ENCODE results near the gene ZNF654.
"Not testable (repeated sequence)": the region's sequence is repeated elsewhere in the genome, so short reads cannot be mapped to it uniquely, and the experiment has no call there.

ZNF654 gene

DNA sequence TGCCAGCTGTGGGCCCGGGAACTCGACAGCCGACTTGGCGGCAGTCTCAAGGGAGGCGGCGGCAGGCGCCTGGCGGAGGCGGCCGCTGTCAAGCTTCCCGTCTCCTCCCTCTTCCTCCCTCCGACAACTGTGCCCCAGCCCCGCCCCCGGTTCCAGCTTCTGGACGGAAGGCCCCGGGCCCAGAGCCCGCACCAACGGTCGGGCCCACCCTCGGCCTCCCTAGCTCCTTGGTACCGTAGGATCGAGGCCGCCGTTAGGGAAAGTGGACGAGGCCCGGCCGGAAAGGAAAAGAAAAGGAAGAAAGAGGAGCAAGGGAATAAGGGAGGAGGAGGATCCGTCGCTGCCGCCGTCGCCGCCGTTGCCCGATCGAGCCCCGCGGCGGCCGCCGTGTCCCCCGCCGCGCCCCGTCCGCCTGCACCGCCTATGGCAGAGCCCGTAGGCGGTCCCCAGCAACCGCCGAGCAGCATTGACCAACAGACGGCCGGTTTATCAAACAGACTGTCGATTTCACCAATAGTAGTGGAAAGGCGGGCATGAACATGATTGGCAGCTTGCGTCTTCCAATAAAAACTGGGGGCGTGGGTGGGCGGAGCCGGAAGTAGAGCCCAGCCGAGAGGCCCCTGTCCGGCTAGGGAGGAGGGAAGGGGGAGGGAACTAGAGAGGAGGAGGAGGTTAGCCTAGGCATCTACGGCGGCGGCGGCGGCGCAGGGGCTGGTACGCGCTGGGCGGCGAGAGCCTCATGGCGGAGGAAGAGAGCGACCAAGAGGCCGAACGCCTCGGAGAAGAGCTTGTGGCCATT is at the start of gene ZNF654, which contains the start of gene CGGBP1:
TSS of gene ZNF654 (plus strand) at position 675 of the 799 bp plus-strand sequence. CDS start at position 740, 65 bp downstream.
TSS of gene CGGBP1 (minus strand) at position 425 of the 799 bp plus-strand sequence. CDS start 3,029 bp downstream, outside the sequence.
- DNase-seq (ENCODE audit: low read depth) = peak; percentile 99

DNA sequence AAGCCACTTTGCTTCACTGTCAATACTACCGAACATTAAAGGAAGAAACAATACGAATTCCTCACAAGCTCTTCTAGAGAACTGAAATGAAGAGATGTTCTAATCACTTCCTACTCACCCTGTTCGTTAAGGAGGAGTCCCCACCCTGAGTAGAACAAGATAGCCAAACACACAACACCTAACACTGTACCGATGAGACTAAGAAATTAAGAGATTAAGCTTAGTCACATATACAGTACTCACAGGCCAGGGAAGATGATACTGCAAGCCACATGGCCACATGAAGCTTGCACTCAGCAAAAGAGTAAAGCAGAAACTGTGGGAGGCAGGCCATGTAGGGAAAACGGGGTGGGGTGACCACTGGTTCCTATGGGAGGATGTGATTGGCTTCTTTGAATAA is 48.2 kb upstream of the ZNF654 start:
- DNase-seq (ENCODE audit: low read depth) = no peak

DNA sequence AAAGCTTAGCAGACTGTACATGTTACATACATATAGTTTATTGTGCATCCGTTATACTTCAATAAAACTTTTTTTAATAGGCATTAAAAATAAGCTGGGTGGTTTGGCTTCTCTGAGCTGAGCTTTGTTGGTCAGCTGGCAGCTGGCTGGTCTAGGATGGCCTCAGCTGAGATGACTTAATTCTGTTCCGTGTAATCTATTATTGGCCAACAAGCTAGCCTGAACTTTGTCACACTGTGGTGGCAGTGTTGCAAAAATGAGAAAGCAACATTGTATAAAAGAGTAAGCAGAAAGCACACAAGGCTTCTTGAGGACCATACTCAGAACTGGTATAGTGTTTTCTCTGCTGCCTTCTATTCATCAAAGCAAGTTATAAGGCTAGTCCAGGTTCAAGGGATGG is 45.5 kb upstream of the ZNF654 start:
- no peak for DNase-seq (ENCODE audit: low read depth)

DNA sequence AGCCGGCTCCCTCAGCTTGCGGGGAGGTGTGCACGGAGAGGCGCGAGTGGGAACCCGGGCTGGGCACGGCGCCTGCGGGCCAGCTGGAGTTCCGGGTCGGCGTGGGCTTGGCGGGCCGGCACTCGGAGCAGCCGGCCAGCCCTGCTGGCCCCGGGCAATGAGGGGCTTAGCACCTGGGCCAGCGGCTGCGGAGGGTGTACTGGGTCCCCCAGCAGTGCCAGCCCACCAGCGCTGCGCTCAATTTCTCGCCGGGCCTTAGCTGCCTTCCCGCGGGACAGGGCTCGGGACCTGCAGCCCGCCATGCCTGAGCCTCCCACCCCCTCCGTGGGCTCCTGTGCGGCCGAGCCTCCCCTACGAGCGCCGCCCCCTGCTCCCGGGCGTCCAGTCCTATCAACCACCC is 43.4 kb upstream of the ZNF654 start:
- not testable (repeated sequence) for DNase-seq (ENCODE audit: low read depth)

DNA sequence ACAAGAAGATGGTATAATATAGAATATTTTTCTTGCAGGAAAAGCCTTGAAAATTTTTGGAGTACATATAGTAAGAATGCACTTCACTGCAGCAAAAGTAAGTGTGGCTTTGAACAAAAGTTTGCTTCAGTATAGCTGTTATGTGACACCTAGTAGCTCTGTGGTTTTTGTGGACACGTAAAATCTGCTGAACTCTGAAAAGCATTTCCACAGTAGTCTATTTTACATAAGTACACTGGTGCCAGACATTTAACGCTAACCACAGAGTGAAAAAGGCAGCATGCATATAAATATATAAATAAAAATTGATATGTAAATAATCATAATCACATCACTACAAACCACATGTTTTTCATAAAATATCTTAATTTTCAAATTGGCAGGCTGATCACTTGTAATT is 40.0 kb upstream of the ZNF654 start:
- DNase-seq (ENCODE audit: low read depth) = no peak

DNA sequence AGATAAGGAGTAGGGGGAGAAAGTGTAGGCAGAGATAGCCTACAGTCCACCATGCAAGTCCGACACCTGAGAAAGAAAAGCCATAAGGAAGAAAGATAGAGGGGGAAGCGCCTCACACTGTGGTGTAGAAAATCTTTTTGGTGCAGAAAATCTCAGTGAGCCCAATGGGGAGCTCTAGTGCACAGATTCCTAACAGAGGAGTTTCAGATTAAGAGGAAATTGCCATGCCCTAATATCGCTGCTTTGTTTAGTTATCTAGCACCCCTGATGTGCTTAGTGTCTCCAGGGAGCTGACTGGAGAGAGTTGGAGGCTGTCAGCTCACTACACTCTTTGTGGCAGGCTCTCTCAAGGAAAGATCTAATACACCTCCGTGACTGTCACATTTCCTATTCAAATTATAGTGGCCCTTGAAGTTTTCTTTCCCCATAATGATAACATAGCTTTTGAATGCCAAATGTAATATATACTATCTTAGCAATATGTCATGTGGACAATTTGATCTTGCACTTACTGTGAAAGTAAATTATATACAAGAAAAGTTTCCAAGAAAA is 34.0 kb upstream of the ZNF654 start:
- no peak for DNase-seq (ENCODE audit: low read depth)

DNA sequence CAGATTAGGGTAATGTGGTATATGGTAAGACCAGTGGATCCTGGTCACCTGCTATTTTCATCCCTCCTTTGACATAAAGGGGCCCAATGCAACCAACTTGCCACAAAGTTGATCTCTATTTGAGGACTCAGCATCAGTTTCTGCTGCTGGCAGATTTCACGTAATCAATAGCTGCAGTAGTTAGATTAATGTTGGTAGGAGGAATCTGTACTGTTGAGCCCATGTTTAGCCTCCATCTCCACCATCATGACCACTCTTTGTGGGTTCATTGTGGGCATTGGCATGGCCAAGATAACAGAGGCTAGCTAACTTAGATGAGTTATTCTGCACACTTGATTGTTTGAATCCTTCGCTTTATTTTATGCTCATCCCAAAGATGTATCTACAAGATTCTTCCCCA is 30.2 kb upstream of the ZNF654 start:
- DNase-seq (ENCODE audit: low read depth) = no peak

DNA sequence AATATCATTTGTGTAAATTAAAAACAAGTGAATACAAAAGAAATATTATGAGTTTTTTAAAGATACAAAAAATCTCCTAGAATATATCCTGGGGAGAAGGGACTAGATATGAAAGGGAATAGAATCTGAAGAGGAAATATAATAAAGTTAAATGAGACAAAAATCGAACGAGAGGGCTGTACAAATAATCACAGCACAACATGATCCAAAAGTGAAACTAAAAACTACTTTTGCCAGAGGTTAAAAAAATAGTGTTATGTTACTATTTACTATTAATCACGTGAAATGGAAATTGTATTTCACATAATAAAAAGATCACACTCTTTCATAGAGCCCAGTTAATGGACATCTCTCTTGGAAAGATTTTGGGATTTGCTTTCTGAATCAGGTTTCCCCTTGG is 28.8 kb upstream of the ZNF654 start:
- DNase-seq (ENCODE audit: low read depth) = no peak

DNA sequence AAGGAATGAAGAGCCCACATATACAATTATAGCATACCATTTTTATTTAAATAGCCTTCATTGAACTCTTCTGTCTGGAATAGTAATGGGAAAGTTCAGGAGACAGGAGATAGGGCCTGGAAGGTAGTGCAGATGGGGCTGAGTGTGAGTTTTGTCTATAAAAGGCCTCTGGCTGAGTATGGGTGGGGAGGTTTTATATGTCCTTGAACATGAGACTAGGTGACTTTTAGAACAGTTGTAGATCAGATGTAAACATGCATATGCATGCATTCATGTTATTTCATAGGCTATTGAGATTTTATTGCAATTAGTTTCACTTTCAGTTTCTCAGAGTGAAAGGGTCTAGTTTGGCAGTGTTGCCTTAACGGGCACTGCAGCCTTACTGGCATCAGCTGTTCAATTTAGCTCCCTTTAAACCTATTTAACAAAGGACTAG is 27.4 kb upstream of the ZNF654 start:
- no peak for DNase-seq (ENCODE audit: low read depth)

DNA sequence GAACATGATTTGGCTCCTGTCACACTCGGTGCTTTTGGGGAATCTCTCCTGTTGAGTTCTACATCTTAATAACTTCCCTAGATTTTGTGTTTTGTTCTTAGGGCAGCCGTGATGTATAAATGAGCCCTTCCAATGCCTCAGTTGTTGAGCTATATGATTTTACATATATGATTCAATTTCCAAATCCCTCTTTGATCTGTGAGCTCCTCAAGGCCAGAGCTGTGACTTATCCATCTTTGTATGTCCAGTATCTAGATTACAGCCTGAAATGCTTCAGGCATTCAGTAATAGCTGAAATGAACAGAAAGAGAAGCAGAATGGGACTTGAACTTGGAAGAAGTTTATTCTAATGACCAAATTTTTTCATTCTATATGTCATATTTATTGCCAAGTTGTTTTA is 26.8 kb upstream of the ZNF654 start:
- no peak for DNase-seq (ENCODE audit: low read depth)

DNA sequence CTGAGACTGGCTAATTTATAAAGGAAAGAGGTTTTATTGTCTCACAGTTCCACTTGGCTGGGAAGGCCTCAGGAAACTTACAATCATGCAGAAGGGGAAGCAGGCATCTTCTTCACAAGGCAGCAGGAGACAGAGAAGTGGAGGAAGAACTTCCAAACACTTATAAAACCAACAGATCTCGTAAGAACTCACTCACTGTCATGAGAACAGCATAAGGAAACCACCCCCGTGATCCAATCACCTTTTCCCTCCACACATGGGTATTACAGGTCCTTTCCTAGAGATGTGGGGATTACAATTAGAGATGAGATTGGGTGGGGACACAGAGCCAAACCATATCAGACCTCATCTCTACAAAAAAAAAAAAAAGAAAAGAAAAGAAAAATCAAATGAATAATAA is 26.0 kb upstream of the ZNF654 start:
- no peak for DNase-seq (ENCODE audit: low read depth)

DNA sequence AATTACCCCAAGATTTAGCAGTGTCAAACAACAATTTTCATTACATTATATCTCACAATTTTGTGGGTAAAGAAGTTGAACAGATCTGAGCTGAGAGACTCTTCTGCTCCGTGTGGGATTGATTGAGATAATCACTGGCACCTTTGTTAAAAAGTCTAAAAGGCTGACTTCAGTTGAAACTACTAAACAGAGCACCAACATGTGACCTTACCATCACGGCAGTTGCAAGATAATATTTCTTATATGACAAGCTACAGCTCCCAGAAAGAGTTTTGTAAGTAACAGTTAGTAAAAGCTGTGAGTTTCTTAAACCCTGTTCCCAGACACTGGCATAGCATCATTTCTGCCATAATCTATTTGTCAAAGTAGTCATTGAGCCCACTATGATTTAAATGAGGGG is 25.2 kb upstream of the ZNF654 start:
- DNase-seq (ENCODE audit: low read depth) = no peak

DNA sequence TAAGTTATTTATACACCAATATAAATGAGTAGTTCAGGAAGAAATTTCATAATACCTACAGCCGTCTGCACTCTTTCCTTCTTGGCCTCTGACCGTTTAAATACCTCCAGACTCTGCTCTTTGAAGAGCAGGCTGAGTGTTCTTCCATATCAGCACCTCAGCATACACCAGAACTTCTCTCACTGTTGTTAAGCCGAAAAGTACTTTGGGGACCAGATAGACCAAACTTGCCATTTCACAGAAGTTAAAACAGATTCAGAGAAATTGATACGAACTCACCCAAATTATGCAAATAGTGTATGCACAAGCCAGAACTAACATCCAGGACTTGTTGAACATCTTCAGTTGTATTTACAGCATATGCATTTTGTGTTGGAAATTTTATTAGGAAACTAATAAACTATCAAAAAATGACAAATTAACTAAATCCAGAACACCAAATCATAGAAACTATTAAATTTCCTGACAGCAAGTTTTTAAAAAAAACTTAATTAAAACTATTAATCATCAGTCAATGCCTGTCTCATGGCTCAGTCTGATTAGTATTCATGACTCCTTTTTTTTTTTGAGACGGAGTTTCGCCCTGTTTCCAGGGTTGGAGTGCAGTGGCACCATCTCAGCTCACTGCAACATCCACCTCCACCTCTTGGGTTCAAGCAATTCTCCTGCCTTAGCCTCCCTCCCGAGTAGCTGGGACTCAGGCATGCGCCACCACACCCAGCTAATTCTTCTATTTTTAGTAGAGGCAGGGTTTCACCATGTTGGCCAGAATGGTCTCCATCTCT is 24.4 kb upstream of the ZNF654 start:
- DNase-seq (ENCODE audit: low read depth) = no peak

DNA sequence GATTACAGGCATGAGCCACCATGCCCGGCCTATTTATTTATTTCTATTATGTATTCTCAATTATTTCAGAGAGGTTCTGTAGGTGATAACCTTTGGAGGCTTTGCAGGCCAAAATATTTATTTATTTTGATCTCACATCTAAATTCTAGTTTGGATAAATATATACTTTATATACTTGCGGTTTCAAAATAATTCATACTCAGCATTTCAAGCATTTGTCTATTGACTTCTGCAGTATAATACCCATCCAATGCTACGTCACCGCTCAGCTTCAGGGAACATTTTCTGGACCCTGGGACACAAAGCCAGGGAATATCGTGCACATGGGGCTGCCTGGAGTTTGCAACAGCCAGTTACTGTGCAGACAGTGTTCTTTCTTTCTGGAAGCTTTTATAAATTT is 22.8 kb upstream of the ZNF654 start:
- no peak for DNase-seq (ENCODE audit: low read depth)

DNA sequence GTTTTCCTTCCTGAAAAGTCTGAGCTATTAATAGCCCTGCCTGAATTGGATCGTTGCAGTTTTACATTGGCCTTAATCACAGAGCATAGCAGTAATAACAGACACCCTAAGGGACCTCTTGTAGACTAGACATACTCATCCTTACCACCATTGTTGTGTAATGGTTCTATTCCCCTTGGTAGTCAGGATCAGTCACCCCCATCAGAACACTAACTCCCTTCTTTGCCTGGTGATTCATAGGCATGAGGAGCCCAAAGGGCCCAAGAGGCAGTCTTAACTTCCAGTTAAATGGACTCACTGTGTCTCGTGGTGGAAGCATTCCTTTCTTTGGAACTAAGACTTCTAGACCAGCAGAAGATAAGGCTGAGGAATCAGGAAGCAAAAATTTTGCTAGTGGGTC is 20.5 kb upstream of the ZNF654 start:
- no peak for DNase-seq (ENCODE audit: low read depth)

DNA sequence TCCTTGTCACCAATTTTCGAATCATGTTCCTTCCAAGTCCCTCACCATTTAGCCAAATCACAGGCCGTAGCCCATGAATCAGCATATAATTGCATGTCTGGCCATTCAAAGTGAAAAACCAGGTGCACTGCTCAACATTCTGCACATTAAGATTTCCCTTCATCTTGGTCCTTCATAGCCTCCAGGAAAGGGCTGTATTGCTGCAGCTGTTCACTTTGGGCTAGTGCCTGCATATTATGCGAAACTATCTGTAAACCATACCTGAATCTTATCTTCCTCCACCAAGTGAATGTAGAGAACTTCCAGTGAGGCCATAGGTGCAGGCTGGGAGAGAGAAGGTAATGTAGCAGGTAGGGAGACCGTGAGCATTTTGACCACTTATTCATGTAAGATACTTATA is 18.5 kb upstream of the ZNF654 start:
- no peak for DNase-seq (ENCODE audit: low read depth)

DNA sequence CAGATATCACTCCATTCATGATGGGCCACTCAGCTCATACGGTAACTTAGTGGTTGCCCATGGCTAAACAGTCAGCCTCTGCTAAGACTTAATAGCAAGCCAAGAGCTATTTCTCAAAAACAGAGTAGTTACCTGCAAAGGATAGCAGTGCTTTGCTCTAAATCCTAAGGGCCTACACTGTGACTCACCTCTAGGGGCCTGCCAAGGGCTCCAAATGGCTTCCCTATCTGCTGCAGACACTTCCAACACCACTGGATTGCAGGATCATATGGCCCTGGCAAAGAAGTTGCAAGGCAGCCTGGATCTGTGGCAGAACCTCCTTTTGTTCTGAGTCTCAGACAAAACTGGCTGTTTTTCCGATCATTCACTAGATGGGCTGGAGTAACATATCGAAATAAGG is 18.1 kb upstream of the ZNF654 start:
- DNase-seq (ENCODE audit: low read depth) = no peak

DNA sequence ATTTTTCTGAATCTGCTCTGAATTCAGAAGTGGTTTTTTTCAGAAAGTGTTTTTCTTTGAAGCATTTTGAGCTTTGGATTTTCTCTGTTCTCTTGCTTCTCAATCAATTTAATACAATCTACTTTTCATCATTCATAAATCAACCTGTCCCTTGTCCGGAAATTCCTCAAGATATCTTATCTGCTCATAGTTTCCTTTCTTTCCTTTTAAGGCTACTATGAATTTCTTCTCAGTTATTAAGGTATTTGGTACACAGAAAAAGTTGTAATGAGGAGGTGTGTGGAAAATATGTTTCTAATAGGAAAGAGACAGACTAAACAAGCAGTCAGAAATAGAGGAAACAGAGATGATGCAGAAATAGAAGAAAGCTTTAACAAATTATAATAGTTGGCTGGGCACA is 14.6 kb upstream of the ZNF654 start:
- DNase-seq (ENCODE audit: low read depth) = no peak

DNA sequence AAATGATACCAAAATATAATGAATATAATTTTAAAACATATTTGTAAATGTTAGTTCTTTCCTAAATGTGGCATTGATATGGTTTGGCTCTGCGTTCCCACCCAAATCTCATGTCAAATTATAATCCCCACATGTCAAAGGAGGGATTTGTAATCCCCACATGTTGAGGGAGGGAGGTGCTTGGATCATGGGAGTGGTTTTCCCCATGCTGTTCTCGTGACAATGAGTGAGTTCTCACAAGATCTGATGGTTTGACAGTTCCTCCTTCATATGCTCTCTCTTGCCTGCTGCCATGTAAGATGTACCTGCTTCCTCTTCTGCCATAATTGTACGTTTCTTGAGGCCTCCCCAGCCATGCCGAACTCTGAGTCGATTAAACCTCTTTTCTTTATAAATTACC is 12.3 kb upstream of the ZNF654 start:
- DNase-seq (ENCODE audit: low read depth) = no peak

DNA sequence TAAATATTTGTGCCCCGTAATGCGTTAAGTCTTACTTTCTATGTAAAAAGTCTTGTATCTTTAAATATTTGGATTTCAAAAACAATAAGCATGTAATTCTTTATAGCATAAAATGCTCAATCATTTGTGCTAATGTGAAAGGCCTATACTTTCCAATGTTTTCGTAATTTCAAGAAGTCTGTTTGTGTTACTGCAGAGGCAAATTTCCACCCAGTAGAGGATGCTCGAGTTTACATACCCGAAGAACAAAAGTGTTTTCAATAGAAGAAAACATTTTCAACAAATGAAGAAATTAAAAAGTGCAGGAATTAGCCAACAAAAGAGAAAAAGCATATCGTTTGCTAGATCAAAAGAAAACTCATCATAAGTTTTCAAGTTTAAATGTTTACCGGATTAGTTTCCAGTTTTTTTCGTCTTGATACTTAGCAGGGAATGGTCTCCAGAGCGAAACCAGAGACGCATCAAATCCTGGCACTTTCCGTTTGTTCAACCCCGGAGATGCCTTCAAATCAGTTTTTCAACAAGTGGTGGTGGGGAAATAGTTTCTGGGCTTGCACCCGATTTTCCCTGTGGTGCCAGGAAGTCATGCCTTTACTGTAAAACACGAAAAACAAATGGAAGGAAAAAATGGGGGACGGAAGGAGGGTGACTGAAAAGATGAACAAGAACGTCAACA is 1.3 kb upstream of the ZNF654 start:
- DNase-seq (ENCODE audit: low read depth) = no peak

DNA sequence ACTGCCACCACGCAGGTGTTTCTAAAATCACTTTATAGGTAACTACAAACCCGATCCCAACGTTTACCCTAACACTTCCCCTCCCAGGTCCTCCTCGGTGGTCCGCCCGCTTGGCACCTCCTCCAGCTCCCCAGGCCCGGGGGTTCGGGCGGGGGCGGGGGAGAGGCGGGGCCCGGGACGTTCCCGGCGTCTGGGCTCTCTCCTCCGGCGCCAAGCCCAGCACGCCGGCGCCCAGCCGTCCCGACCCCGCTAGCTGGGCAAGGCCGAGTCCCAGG is 812 bp upstream of the ZNF654 start:
- DNase-seq (ENCODE audit: low read depth) = no peak

DNA sequence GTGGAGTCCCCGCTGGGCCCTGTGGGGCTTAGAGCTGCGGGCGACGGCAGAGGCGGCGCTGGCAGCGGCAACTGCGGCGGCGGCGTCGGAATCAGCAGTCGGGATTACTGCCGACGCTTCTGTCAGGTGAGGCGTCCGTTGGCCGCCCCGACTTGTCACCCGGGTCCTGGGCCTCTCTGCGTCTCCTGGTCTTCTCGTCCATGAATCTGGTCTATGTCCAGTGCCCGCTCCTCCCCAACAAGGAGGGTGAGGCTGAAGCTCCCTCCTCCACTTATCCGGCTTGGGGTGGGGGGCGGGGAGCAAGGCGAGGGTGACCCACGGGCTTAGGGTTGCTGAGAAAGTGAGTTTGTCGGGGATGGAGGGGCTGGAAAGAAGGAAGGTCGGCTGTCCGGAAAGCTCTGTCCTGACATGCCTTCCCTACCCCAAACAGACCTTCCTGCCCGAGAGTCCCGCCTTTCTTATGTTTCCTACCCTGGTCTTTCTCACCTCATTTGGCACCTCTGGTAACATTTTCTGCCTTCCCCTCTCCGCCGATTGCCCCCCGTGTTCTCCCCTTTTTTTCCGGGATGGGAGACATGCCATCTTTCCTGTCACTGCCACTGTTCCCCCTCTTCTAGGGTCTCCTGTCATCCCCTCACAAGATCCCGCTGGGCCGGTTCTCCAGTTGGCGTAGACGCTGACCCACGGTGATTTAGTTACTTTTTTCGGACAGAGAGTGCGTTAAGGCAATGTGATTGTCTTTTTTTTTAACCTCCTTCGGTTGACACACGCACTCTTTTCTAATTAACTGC is 520 bp downstream of the ZNF654 start:
- DNase-seq (ENCODE audit: low read depth) = peak; percentile 3
